ENCODE data around the gene ADAM12.

- no peak for TF ChIP-seq CTCF (conservative IDR thresholded peaks at IDR 0.05; ENCODE audit: low read length)
- no peak for TF ChIP-seq EZH2phosphoT487 (IDR thresholded peaks at IDR 0.05; ENCODE audit: borderline replicate concordance)
These were observed 131.4 kb downstream of the ADAM12 start for GRCh38 chr10:126256864-126257263.

Data from Loucy (cell line).